Cardiac muscle cell (in vitro differentiated cells and primary cell): Measurements from ENCODE around the gene STAG1. TPM values are rescaled to one million over a fixed set of nuclear protein-coding genes. Genes with fewer than 3 reads are reported as not detected.

Source experiments
- DNase-seq, 2 donors: peaks; one replicate each; pipeline versions ENCODE4 v3.0.0 to v3.0.0-alpha.2; 2010 to 2017; ENCODE audit warnings: low read depth in 1 of 2, low spot score in 1 of 2
- H3K27ac ChIP-seq: fragments of 200-600 bp; sonication (generic); 2 replicates; pipeline ENCODE4 v1.5.1; 2016
- H3K27me3 ChIP-seq: fragments of 200-600 bp; sonication (generic); 2 replicates; pipeline ENCODE4 v1.6.0; 2016; ENCODE audit warnings: control low read depth
- H3K36me3 ChIP-seq: fragments of 200-600 bp; sonication (generic); 2 replicates; pipeline ENCODE4 v1.5.1; 2016; ENCODE audit warnings: control low read depth
- H3K4me1 ChIP-seq: fragments of 200-600 bp; sonication (generic); 2 replicates; pipeline ENCODE4 v1.8.1; 2017; ENCODE audit warnings: low read depth, mild to moderate bottlenecking, mixed run types
- H3K4me3 ChIP-seq: fragments of 200-600 bp; sonication (generic); 2 replicates; pipeline ENCODE4 v1.5.1; 2016; ENCODE audit warnings: mild to moderate bottlenecking
- H3K9me3 ChIP-seq: fragments of 200-600 bp; sonication (generic); 2 replicates; pipeline ENCODE4 v1.5.1; 2017; ENCODE audit warnings: low read depth, mild to moderate bottlenecking, control low read depth
- polyA plus RNA-seq: library from polyadenylated mRNA; unstranded; fragments of >200 nt; fragmentation: Nextera tagmentation; extraction: Ambion mirVana; gene quantifications from 2 replicates; pipeline ENCODE4 v1.2.1, GENCODE V29; 2016
- total RNA-seq: library from RNA; depleted of rRNA; stranded (reverse); fragments of >200 nt; gene quantifications from 2 replicates; pipeline ENCODE4 v1.2.3, GENCODE V29; 2016
- TF ChIP-seq, protein P1 (sequence below): IDR thresholded peaks from 2 replicates; pipeline ENCODE4 v1.5.1; 2012; ENCODE audit warnings: low read depth, mild to moderate bottlenecking, low read length

The STAG1 gene
- total and polyA plus RNA-seq, 2 experiments from 2014 or later = 12.7 to 18.3 TPM

DNA sequence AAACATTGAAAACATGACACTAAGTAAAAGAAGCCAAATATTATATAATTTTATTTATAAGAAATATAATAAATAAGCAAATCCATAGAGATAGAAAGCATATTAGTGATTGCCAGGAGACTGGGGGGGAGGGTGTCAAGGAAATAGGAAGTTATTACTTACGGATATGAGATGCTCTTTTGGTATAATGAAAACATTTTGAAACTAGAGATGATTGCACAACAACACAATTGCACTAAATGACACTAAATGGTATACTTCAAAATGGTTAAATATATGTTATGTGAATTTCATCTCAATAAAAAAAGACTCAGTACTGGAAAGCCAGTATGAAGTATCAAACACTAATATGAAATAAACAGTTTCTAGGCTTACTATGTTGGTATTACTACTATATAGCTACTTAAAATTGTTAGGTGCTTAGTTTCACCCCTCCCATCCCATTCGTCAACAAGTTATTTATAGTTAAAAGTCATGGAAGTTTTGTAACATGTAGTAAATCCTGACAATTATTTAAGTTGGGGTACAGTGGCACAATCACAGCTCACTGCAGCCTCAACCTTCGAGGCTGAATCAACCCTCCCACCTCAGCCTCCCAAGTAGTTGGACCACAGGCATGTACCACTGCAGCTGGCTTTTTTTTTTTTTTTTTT lies 43.7 kb downstream of the STAG1 start:
- Histone ChIP-seq H3K9me3 (no peaks in the 10 kb centered on the region), H3K4me1 (no peaks in the 10 kb centered on the region), H3K27me3 (no peaks in the 10 kb centered on the region), H3K36me3 (no peaks in the 10 kb centered on the region), H3K27ac (no peak overlapping the region), H3K4me3 (no peak overlapping the region)
- DNase-seq = peak in 1 of 2 donors; percentile 13
- TF ChIP-seq, protein P1, sequence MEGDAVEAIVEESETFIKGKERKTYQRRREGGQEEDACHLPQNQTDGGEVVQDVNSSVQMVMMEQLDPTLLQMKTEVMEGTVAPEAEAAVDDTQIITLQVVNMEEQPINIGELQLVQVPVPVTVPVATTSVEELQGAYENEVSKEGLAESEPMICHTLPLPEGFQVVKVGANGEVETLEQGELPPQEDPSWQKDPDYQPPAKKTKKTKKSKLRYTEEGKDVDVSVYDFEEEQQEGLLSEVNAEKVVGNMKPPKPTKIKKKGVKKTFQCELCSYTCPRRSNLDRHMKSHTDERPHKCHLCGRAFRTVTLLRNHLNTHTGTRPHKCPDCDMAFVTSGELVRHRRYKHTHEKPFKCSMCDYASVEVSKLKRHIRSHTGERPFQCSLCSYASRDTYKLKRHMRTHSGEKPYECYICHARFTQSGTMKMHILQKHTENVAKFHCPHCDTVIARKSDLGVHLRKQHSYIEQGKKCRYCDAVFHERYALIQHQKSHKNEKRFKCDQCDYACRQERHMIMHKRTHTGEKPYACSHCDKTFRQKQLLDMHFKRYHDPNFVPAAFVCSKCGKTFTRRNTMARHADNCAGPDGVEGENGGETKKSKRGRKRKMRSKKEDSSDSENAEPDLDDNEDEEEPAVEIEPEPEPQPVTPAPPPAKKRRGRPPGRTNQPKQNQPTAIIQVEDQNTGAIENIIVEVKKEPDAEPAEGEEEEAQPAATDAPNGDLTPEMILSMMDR = no peak

DNA sequence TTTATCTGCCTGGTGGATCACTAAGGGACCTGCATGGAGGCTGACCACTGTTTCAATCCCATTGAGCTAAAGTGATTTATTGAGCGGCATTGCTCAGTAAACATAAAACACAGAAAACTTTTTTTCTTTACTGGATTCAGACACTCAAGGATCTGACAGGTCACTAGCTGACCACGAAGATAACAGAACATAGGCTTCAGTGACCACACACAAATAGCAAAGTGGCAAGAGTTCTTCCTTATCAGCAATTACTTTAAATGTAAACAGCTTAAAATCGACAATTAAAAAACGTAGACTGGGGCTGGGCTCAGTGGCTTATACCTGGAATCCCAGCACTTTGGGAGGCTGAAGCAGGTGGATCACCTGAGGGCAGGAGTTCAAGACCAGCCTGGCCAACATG lies 48.7 kb downstream of the STAG1 start:
- no peaks in the 10 kb centered on the region for H3K27me3 ChIP-seq
- H3K36me3 ChIP-seq = no peaks in the 10 kb centered on the region
- H3K27ac ChIP-seq = no peak overlapping the region
- no peaks in the 10 kb centered on the region for H3K4me1 ChIP-seq
- peak in 1 of 2 donors; percentile 12 for DNase-seq
- no peak overlapping the region for H3K4me3 ChIP-seq
- TF ChIP-seq, protein P1 = no peak
- no peaks in the 10 kb centered on the region for H3K9me3 ChIP-seq

DNA sequence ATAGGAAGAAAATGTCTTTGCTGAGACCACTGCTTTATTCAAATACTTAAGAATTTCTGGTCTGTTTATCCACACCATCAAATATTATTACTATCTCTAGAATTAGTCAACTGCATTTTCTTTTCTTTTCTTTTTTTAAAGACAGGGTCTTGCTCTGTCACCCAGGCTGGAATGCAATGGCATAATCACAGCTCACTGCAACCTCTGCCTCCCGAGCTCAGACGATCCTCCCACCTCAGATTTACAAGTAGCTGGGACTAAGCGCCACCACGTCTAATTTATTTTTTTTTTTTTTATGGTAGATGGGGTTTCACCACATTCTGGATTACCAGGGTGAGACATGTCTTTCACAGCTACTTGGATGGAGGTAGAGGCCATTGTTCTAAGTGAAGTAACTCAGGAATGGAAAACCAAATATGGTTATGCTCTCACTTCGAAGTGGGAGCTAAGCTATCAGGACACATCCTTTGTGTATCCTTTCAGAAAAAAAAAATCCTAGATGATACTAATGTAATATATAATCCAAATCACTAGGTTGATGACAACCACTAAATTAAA lies 52.8 kb downstream of the STAG1 start:
- TF ChIP-seq, protein P1 = no peak
- H3K36me3 ChIP-seq = no peaks in the 10 kb centered on the region
- H3K4me3 ChIP-seq = no peak overlapping the region
- peak in 1 of 2 donors; percentile 17 for DNase-seq
- H3K9me3 ChIP-seq = no peaks in the 10 kb centered on the region
- no peaks in the 10 kb centered on the region for H3K27me3 ChIP-seq
- no peaks in the 10 kb centered on the region for H3K4me1 ChIP-seq
- H3K27ac ChIP-seq = no peak overlapping the region

DNA sequence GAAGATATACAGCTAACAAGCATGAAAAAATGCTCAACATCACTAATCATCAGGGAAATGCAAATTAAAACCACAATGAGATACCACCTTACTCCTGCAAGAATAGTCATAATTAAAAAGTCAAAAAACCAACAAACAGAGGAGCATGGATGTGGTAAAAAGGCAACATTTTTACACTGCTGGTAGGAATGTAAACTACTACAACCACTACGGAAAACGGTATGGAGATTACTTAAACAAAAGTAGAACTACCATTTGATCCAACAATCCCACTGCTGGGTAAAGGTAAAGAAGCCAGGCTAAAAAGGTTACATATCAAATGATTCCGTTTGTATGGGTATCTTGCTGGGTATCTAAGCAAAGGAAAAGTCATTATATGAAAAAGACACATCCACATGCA lies 53.8 kb downstream of the STAG1 start:
- Histone ChIP-seq H3K27ac (no peak overlapping the region), H3K4me3 (no peak overlapping the region), H3K36me3 (no peaks in the 10 kb centered on the region), H3K9me3 (no peaks in the 10 kb centered on the region), H3K4me1 (no peaks in the 10 kb centered on the region), H3K27me3 (no peaks in the 10 kb centered on the region)
- TF ChIP-seq, protein P1 = no peak
- no peak for DNase-seq

DNA sequence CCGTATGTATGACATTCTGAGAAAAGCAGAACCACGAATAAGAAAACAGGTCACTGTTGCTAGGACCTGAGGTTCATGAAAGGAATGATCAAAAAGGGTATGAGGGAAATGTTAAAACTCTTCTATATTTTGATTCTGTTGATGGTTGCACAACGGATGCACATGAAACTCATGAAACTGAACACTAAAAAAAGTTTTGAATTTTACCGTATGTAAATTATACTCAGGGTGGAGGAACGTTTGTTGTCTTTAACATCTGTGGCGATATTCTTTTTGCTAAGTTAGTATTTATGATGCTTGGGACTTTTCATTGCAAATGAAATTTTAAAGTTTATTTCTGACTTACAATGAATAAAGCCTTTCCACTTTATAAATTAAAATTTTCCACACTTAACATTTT lies 55.4 kb downstream of the STAG1 start:
- Histone ChIP-seq H3K4me1 (no peaks in the 10 kb centered on the region), H3K9me3 (no peaks in the 10 kb centered on the region), H3K36me3 (no peaks in the 10 kb centered on the region), H3K4me3 (no peak overlapping the region), H3K27ac (no peak overlapping the region), H3K27me3 (no peaks in the 10 kb centered on the region)
- TF ChIP-seq, protein P1 = no peak
- no peak for DNase-seq
